Mucosa of descending colon (tissue), 3 donors: ENCODE measurements around the gene DOCK8. TPM values are rescaled to one million over a fixed set of nuclear protein-coding genes. Genes with fewer than 3 reads are reported as not detected.

Experiments used
- ATAC-seq: fragments of 200-7000 bp; cut with Tn5 transposase; one replicate; pipeline ENCODE4 v1.9.1; 2020; ENCODE audit warnings: mild to moderate bottlenecking, moderate library complexity
- DNase-seq, 3 donors: peaks; one replicate each; pipeline ENCODE4 v3.0.0-alpha.2; 2020
- H3K36me3 ChIP-seq: fragments of 200-600 bp; one replicate; pipeline ENCODE4 v1.8.0; 2021; ENCODE audit warnings: low read depth, mild to moderate bottlenecking
- H3K4me1 ChIP-seq: fragments of 200-600 bp; one replicate; pipeline ENCODE4 v1.8.0; 2021; ENCODE audit warnings: low read depth, mild to moderate bottlenecking
- H3K4me3 ChIP-seq: fragments of 200-600 bp; one replicate; pipeline ENCODE4 v1.8.0; 2021; ENCODE audit warnings: mild to moderate bottlenecking
- H3K9me3 ChIP-seq: fragments of 200-600 bp; one replicate; pipeline ENCODE4 v1.8.0; 2021; ENCODE audit warnings: mild to moderate bottlenecking
- CTCF ChIP-seq: fragments of 200-600 bp; IDR thresholded peaks from one replicate; pipeline ENCODE4 v1.8.0; 2022; ENCODE audit warnings: antibody characterized with exemption, mild to moderate bottlenecking
- intact Hi-C, 2 donors: fragments of 100-400 bp; cut with DNase I in 1 of 2; cut with micrococcal nuclease in 1 of 2; formaldehyde crosslinking; loops; one replicate each; pipeline versions ENCODE4 v1.11.0 to v1.11.1; 2022; cut with DNase I, micrococcal nuclease
- total RNA-seq, 3 donors: library from RNA; stranded (reverse); fragmentation: NEBNext Ultra II Directional in 2 of 3; extraction: Animal tissue kit (Norgen Biotek cat#: 25700) in 2 of 3; gene quantifications; one replicate each; pipeline versions ENCODE4 v1.2.1 to v1.2.4, GENCODE V29; 2021 to 2023
- donor health status: DM: no; HTN: no; CAD: no; lungs with moderate emphysema.
- donor health status: DM: no; HTN: no; CAD: no.
- donor health status: DM: no; HTN: yes; CAD: no.

DOCK8 gene
- total RNA-seq, 3 donors from 2014 or later: 13.5 to 16.6 (median 15.7) TPM

DNA sequence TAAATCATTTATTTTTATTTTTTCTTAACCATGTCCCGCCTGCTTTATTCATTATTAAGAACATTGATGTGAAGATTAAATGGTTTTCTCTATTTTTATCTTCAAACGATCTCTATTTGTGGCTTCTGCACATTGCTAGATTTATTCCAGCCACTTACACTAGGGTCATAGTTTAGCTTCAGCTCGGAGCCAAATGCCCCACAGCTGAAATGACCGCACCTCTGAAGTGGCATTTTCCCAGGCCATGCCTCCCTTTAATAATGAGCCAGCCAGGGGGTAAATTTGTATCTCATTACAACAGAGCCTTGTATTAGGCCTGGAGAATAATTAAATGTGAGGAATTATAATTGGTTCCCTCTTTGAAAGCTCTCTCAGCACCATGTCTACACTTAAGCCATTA, 89.4 kb downstream of the DOCK8 start:
- no peak for DNase-seq
- intact Hi-C loops: no loop called here
- ATAC-seq: no peak
- Histone ChIP-seq H3K4me3 (no peak overlapping the region), H3K36me3 (no peaks in the 10 kb centered on the region), H3K4me1 (no peaks in the 10 kb centered on the region), H3K9me3 (no peaks in the 10 kb centered on the region)
- no peak for TF ChIP-seq CTCF

GRCh38 chr9:304519-305185, 90.0 kb downstream of the DOCK8 start:
- intact Hi-C loops: no loop called here
- no peak for DNase-seq

GRCh38 chr9:306907-307306, 92.2 kb downstream of the DOCK8 start:
- Histone ChIP-seq H3K4me3 (no peak overlapping the region), H3K36me3 (no peaks in the 10 kb centered on the region), H3K9me3 (no peaks in the 10 kb centered on the region), H3K4me1 (no peaks in the 10 kb centered on the region)
- TF ChIP-seq CTCF: no peak
- intact Hi-C loops: no loop called here
- ATAC-seq (peak; percentile 61), DNase-seq (peak in 1 of 3 donors; percentile 57)

More at GRCh38 chr9:304519-305185, 90.0 kb downstream of the DOCK8 start:
- no peak for ATAC-seq
- no peaks in the 10 kb centered on the region for H3K9me3 ChIP-seq
- H3K4me1 ChIP-seq: no peaks in the 10 kb centered on the region
- H3K4me3 ChIP-seq: no peak overlapping the region
- no peak for TF ChIP-seq CTCF
- no peaks in the 10 kb centered on the region for H3K36me3 ChIP-seq

- DNase-seq (no peak), ATAC-seq (no peak)
- TF ChIP-seq CTCF: no peak
- H3K4me3 ChIP-seq: no peak overlapping the region
- H3K4me1 ChIP-seq: no peaks in the 10 kb centered on the region
- no peaks in the 10 kb centered on the region for H3K36me3 ChIP-seq
- H3K9me3 ChIP-seq: no peaks in the 10 kb centered on the region
- intact Hi-C loops: no loop called here
These were observed 97.2 kb downstream of the DOCK8 start for GRCh38 chr9:311841-312240.

GRCh38 chr9:312596-313320, 98.1 kb downstream of the DOCK8 start:
- no peaks in the 10 kb centered on the region for H3K4me1 ChIP-seq
- no peaks in the 10 kb centered on the region for H3K36me3 ChIP-seq
- no peaks in the 10 kb centered on the region for H3K9me3 ChIP-seq
- DNase-seq (no peak), ATAC-seq (no peak)
- H3K4me3 ChIP-seq: no peak overlapping the region
- TF ChIP-seq CTCF: no peak
- intact Hi-C loops: no loop called here
